ENCODE measurements around the gene C1orf122. TPM values are rescaled to one million over a fixed set of nuclear protein-coding genes. Genes with fewer than 3 reads are reported as not detected.
A peak's percentile ranks its signal among the peaks of the same experiment; 100 is the strongest.

Gene C1orf122
- total and polyA plus RNA-seq, 2 of the 13 experiments (the other 11 are each of a cell fraction or from before 2014, with no cell fraction given) = 18.7 to 40.6 TPM

GRCh38 chr1:37807555-37808368, at the start of gene C1orf122, which contains the start of gene YRDC (continued):
- TF ChIP-seq HMGXB3 (CRISPR knock-in tag; IDR thresholded peaks at IDR 0.05; ENCODE audit: borderline replicate concordance) (no peak), ZC3H13 (CRISPR knock-in tag; IDR thresholded peaks at IDR 0.05) (no peak), ZNF629 (CRISPR knock-in tag; conservative IDR thresholded peaks at IDR 0.05) (no peak), ZNF124 (CRISPR knock-in tag; IDR thresholded peaks at IDR 0.05) (0 out of 2 replicates have a peak, but pooled peaks have one; percentile 28), PRDM10 (CRISPR knock-in tag; IDR thresholded peaks at IDR 0.05; ENCODE audit: low read depth) (0 out of 2 replicates have a peak, but pooled peaks have one; percentile 10), CBX1 (IDR thresholded peaks at IDR 0.05; ENCODE audit: low read depth) (no peak), U2AF2 (IDR thresholded peaks at IDR 0.05; ENCODE audit: low read depth, low read length) (no peak), PHF20 (CRISPR knock-in tag; IDR thresholded peaks at IDR 0.05) (peak; percentile 80), SRSF9 (IDR thresholded peaks at IDR 0.05; ENCODE audit: borderline replicate concordance, insufficient read depth, low read depth, low read length, poor library complexity, severe bottlenecking) (no peak), TBX2 (CRISPR knock-in tag; IDR thresholded peaks at IDR 0.05; ENCODE audit: borderline replicate concordance) (peak; percentile 47; the same call in 1 of the 2 replicates), AHDC1 (CRISPR knock-in tag; IDR thresholded peaks at IDR 0.05; ENCODE audit: borderline replicate concordance) (no peak), ZFP36L1 (CRISPR knock-in tag; IDR thresholded peaks at IDR 0.05) (no peak), CREBL2 (CRISPR knock-in tag; IDR thresholded peaks at IDR 0.05; ENCODE audit: borderline replicate concordance) (no peak), TP53 (CRISPR knock-in tag; conservative IDR thresholded peaks at IDR 0.05) (0 out of 2 replicates have a peak, but pooled peaks have one; percentile 22)
